Adrenal gland (tissue), 12 donors: ENCODE data around the gene PIK3R1. TPM values are rescaled to one million over a fixed set of nuclear protein-coding genes. Genes with fewer than 3 reads are reported as not detected.

ENCODE experiments used
- DNase-seq, 7 donors: peaks; one replicate each; pipeline ENCODE4 v3.0.0-alpha.2; 2019 to 2020
- H3K27ac ChIP-seq, 5 donors: fragments of 200-600 bp; sonication (generic) in 4 of 5; 1 replicate in 3 of 5; 2 replicates in 2 of 5; pipeline versions ENCODE4 v1.5.1 to v1.8.0; 2016 to 2020; ENCODE audit warnings: mild to moderate bottlenecking in 1 of 5
- H3K27me3 ChIP-seq: fragments of 200-600 bp; 2 replicates; pipeline ENCODE4 v1.8.0; 2021
- H3K36me3 ChIP-seq, 2 donors: fragments of 200-600 bp; replicated peaks in 1 of 2; 1 replicate in 1 of 2; 2 replicates in 1 of 2; pipeline versions ENCODE4 v1.5.1 to v1.8.0; 2018 to 2022
- H3K4me1 ChIP-seq, 2 donors: fragments of 200-600 bp; replicated peaks in 1 of 2; 1 replicate in 1 of 2; 2 replicates in 1 of 2; pipeline versions ENCODE4 v1.5.1 to v1.8.0; 2018 to 2021
- H3K4me3 ChIP-seq, 4 donors: fragments of 200-600 bp; sonication (generic) in 3 of 4; one replicate each; pipeline ENCODE4 v1.5.1; 2016 to 2018
- H3K9me3 ChIP-seq, 3 donors: fragments of 200-600 bp; sonication (generic) in 1 of 3; replicated peaks in 1 of 3; 1 replicate in 2 of 3; 2 replicates in 1 of 3; pipeline versions ENCODE4 v1.5.1 to v1.8.0; 2016 to 2021
- POLR2A ChIP-seq, 2 donors: fragments of 450-650 bp; IDR thresholded peaks; one replicate each; pipeline ENCODE4 v1.6.1; 2017; ENCODE audit warnings: antibody characterized with exemption in 2 of 2, mild to moderate bottlenecking in 2 of 2, moderate library complexity in 1 of 2
- WGBS, 4 donors: extraction: QIAGEN DNeasy Blood & Tissue Kit in 2 of 4; methylation state at CpG; one replicate each; pipeline versions ENCODE4 v1.1.5 to v1.1.7; 2013 to 2017; 5-methylcytosine and 5-hydroxymethylcytosine counted together
- intact Hi-C, 2 donors: fragments of 100-400 bp; cut with DNase I; formaldehyde crosslinking; loops; one replicate each; pipeline versions ENCODE4 v1.14.1 to v1.15.0; 2022 to 2023
- polyA plus RNA-seq, 3 donors: library from polyadenylated mRNA; stranded (reverse); fragments of 200-250 nt in 2 of 3; fragments of 350-450 nt in 1 of 3; fragmentation: Illumina TruSeq in 1 of 3; extraction: RNeasy Lipid Tissue Mini Kit (QIAGEN cat#74804) in 1 of 3; gene quantifications; one replicate each; pipeline ENCODE4 v1.2.3, GENCODE V29; 2013 to 2014
- total RNA-seq, 9 donors: library from RNA; depleted of rRNA in 4 of 9; stranded (reverse); fragments of >200 nt in 4 of 9; fragments of 120-200 nt in 1 of 9; fragmentation: NEBNext Ultra II Directional in 1 of 9; extraction: Animal tissue kit (Norgen Biotek cat#: 25700) in 1 of 9; gene quantifications; one replicate each; pipeline versions ENCODE4 v1.1.0 to v1.2.4, GENCODE V29; 2013 to 2023
- TF ChIP-seq, protein P1 (sequence below), 6 experiments: fragments of 450-650 bp in 4 of 6; fragments of 200-600 bp in 2 of 6; sonication (generic) in 1 of 6; IDR thresholded peaks; 1 replicate in 5 of 6; 2 replicates in 1 of 6; pipeline versions ENCODE4 v1.5.1 to v1.8.0; 2016 to 2021; ENCODE audit warnings: antibody characterized with exemption in 6 of 6, mild to moderate bottlenecking in 2 of 6, moderate library complexity in 1 of 6
- donor health status: healthy with polysubstance abuse.
- donor health status: Bipolar disorder and iron deficiency.
- donor health status: DM: yes; HTN: yes; CAD: no.
- donor health status: DM: no; HTN: no; CAD: no.
- donor health status: DM: no; HTN: no; CAD: no.
- donor health status: DM: yes; HTN: yes; CAD: no.

PIK3R1 gene
- total and polyA plus RNA-seq, 12 donors: 4.9 to 110 (median 48.2) TPM

DNA sequence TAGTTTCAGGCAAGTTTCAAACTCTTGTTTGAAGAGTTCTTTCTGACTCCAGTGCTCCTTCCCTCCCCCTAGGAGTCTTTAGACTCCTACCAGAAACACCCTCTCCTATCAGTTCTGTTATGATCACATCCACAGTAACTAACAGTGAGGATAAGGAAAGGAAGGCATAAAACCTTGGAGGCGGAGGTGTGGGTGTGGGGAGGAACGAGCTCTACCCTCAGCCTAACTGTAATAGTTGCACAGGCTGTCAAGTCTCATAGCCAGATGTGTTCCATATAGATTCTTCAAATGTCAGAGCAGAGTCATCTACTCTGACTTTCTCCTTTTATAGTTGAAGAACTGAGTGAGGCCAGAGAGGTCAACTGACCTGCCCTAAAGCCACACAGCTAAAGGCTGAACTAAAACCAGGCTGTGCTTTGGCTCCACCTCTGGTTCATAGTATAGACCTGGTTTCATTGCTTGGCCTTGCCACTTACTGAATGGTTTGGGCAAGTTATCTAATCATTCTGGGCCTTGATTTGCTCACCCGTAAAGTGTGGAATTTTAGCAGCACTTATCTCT, 34.4 kb upstream of the PIK3R1 start:
- Histone ChIP-seq H3K36me3 (no peaks in the 10 kb centered on the region), H3K9me3 (no peaks in the 10 kb centered on the region), H3K4me3 (no peak overlapping the region), H3K27me3 (peaks cover 6% of the 10 kb centered on the region), H3K4me1 (no peaks in the 10 kb centered on the region), H3K27ac (no peak overlapping the region)
- TF ChIP-seq, protein P1, sequence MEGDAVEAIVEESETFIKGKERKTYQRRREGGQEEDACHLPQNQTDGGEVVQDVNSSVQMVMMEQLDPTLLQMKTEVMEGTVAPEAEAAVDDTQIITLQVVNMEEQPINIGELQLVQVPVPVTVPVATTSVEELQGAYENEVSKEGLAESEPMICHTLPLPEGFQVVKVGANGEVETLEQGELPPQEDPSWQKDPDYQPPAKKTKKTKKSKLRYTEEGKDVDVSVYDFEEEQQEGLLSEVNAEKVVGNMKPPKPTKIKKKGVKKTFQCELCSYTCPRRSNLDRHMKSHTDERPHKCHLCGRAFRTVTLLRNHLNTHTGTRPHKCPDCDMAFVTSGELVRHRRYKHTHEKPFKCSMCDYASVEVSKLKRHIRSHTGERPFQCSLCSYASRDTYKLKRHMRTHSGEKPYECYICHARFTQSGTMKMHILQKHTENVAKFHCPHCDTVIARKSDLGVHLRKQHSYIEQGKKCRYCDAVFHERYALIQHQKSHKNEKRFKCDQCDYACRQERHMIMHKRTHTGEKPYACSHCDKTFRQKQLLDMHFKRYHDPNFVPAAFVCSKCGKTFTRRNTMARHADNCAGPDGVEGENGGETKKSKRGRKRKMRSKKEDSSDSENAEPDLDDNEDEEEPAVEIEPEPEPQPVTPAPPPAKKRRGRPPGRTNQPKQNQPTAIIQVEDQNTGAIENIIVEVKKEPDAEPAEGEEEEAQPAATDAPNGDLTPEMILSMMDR (IDR thresholded peaks at IDR 0.05): no peak
- TF ChIP-seq POLR2A (IDR thresholded peaks at IDR 0.05): no peak
- WGBS, 4 donors: 91 to 93% (median 93%) methylated on average over 3 of the region's 3 CpGs
- DNase-seq: no peak
- intact Hi-C loops: no loop called here

DNA sequence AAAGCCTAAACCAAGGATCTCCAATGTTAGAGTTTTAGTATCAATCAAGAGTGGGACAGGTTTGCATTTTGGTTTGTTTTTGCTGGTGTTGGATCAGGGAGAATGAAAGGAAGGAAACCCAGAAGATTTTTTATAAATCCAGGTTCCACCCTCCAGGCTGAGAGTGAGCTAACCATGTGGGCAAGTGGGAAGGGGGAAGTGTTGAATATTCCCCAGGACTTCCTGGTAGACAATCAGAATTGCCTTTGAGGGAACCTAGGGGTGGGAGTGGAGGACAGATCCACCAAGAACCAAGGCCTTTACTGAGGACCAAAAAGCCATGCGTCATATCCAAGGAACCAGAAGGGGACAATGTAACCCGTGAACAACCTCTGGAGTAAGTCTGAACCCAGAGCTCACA, 33.5 kb upstream of the PIK3R1 start:
- no peak overlapping the region for H3K27ac ChIP-seq
- H3K4me1 ChIP-seq: no peaks in the 10 kb centered on the region
- intact Hi-C loops: no loop called here
- no peak for TF ChIP-seq POLR2A (IDR thresholded peaks at IDR 0.05)
- TF ChIP-seq, protein P1 (IDR thresholded peaks at IDR 0.05): no peak
- H3K36me3 ChIP-seq: no peaks in the 10 kb centered on the region
- WGBS, 4 donors: 89 to 96% (median 93%) methylated on average over 2 of the region's 2 CpGs
- H3K4me3 ChIP-seq: no peak overlapping the region
- DNase-seq: no peak
- no peaks in the 10 kb centered on the region for H3K9me3 ChIP-seq
- H3K27me3 ChIP-seq: peaks cover 6% of the 10 kb centered on the region

GRCh38 chr5:68182534-68182933, 33.0 kb upstream of the PIK3R1 start:
- Histone ChIP-seq H3K27me3 (peaks cover 6% of the 10 kb centered on the region), H3K4me1 (no peaks in the 10 kb centered on the region), H3K27ac (no peak overlapping the region), H3K4me3 (no peak overlapping the region), H3K9me3 (no peaks in the 10 kb centered on the region), H3K36me3 (no peaks in the 10 kb centered on the region)
- 81 to 94% (median 88%) methylated on average over 3 of the region's 3 CpGs for WGBS, 4 donors
- DNase-seq: no peak
- TF ChIP-seq, protein P1 (IDR thresholded peaks at IDR 0.05): no peak
- no peak for TF ChIP-seq POLR2A (IDR thresholded peaks at IDR 0.05)
- intact Hi-C loops: no loop called here

GRCh38 chr5:68187268-68188055, 28.1 kb upstream of the PIK3R1 start:
- peak overlapping the region in 3 of 5 donors; percentile 31 to 65 (median 50) for H3K27ac ChIP-seq

More at GRCh38 chr5:68187268-68188055, 28.1 kb upstream of the PIK3R1 start:
- H3K27me3 ChIP-seq: peaks cover 6% of the 10 kb centered on the region
- TF ChIP-seq POLR2A (IDR thresholded peaks at IDR 0.05): no peak
- TF ChIP-seq, protein P1 (IDR thresholded peaks at IDR 0.05): no peak
- H3K4me1 ChIP-seq: peaks cover 0 to under 1% of the 10 kb centered on the region in 2 donors
- H3K4me3 ChIP-seq: peak overlapping the region in 1 of 4 donors; percentile 6
- intact Hi-C loops: no loop called here
- no peaks in the 10 kb centered on the region for H3K9me3 ChIP-seq
- H3K36me3 ChIP-seq: no peaks in the 10 kb centered on the region
- 35 to 54% (median 41%) methylated on average over 22 to 34 of the region's 34 CpGs for WGBS, 4 donors
- peak in 5 of 7 donors; percentile 14 to 62 (median 19) for DNase-seq
